Natural killer cell treated with Interleukin-12 subunit alpha and Interleukin-12 subunit beta and Interleukin-15 and Interleukin-18, amount 100 ng/mL, for 72 hours (primary cell): ENCODE results near the gene C5. TPM values are rescaled to one million over a fixed set of nuclear protein-coding genes. Genes with fewer than 3 reads are reported as not detected.

Experiments
- ATAC-seq, 2 donors: fragments of 150-1000 bp; cut with Tn5 transposase in 1 of 2; sonication (Bioruptor Pico), chemical (Tn5 transposase) in 1 of 2; 2 replicates each; pipeline ENCODE4 v1.10.0; 2021
- DNase-seq: peaks from one replicate; pipeline ENCODE4 v3.0.0; 2022; ENCODE audit warnings: low spot score
- H3K27ac Mint-ChIP-seq, 2 donors: 1 replicate in 1 of 2; 2 replicates in 1 of 2; pipeline ENCODE4 v1.8.0; 2022; ENCODE audit warnings: mixed read lengths in 2 of 2, mild to moderate bottlenecking in 1 of 2, moderate library complexity in 1 of 2
- H3K27me3 Mint-ChIP-seq, 2 donors: 1 replicate in 1 of 2; 2 replicates in 1 of 2; pipeline ENCODE4 v1.8.0; 2022; ENCODE audit warnings: mixed read lengths in 2 of 2
- H3K36me3 Mint-ChIP-seq: one replicate; pipeline ENCODE4 v1.8.0; 2022; ENCODE audit warnings: mixed read lengths
- H3K4me1 Mint-ChIP-seq, 2 donors: 1 replicate in 1 of 2; 2 replicates in 1 of 2; pipeline ENCODE4 v1.8.0; 2022; ENCODE audit warnings: low read depth in 2 of 2, mixed read lengths in 2 of 2, mild to moderate bottlenecking in 1 of 2
- H3K4me3 Mint-ChIP-seq: one replicate; pipeline ENCODE4 v1.8.0; 2022; ENCODE audit warnings: mixed read lengths
- H3K9me3 Mint-ChIP-seq: 2 replicates; pipeline ENCODE4 v1.8.0; 2022; ENCODE audit warnings: mixed read lengths
- total RNA-seq, 2 donors: library from RNA; stranded (reverse); gene quantifications; one replicate each; pipeline ENCODE4 v1.2.3, GENCODE V29; 2022

The C5 gene
- total RNA-seq, 2 donors from 2014 or later = 0.88 to 1.0 TPM

DNA sequence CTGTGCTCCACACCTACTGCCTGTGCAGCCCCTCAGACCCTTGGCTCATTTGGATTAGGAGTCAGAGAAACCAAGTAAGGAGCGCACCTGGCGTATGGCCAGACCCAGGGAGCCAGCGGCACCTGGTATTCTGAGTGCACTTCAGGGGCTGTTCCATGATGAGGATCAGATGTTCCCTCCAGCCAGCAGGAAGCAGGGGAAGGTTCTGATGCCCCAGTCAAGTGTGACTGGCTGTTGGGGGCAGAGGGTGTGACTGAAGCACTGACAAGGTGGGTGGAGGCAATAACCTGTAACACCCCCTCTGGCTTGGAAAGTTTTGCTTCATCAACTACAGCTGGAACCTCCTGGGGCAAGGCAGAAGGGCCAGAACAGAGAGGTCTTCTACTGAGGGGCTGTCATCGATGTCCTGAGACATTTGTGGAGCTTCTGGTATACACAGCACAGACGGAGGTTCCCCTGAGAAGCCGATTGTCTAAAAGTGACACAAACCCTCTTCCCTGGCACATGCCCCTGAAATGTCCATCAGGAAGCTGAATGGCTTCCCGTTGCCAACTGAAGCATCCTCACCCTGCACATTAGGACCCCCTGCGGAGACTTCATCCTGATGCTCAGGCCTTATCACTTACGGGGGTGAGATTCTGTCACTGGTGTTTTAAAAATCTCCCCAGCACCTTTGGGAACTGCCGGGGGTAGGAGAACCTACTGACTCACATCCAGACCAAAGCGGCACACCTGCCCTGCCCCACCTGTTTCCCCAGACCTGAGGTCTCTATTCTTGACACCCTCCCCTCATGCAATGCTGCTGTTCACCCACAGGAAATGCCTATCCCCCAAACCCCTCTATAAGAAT, 144.5 kb downstream of the C5 start:
- H3K27ac Mint-ChIP-seq = peak overlapping the region; percentile 72 to 86
- peak; percentile 29 to 49 for ATAC-seq
- peak overlapping the region; percentile 41 for H3K4me3 Mint-ChIP-seq
- H3K4me1 Mint-ChIP-seq = peaks cover 54 to 55% of the 10 kb centered on the region in 2 donors
- H3K36me3 Mint-ChIP-seq = peaks cover 37% of the 10 kb centered on the region
- no peak for DNase-seq
- no peaks in the 10 kb centered on the region for H3K9me3 Mint-ChIP-seq
- no peaks in the 10 kb centered on the region for H3K27me3 Mint-ChIP-seq

DNA sequence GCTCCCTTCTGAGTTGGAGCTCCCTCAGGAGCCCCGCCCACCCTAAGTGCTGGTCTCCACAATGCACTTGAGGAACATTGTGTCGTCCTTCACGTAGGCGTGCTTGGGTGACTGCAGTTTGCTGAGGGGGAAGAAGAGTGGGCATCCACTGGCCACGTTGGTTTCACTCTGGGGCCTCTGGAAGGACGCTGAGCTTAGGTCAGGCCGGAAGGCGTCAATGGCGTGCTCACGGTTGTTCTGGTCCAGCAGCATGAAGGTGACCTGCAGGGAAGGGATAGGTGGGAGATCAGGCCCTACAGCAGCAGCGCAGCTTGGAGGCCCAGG, 145.1 kb downstream of the C5 start:
- no peaks in the 10 kb centered on the region for H3K27me3 Mint-ChIP-seq
- DNase-seq (no peak), ATAC-seq (no peak)
- peaks cover 39% of the 10 kb centered on the region for H3K36me3 Mint-ChIP-seq
- no peaks in the 10 kb centered on the region for H3K9me3 Mint-ChIP-seq
- H3K27ac Mint-ChIP-seq = peak overlapping the region in 1 of 2 donors; percentile 86
- no peak overlapping the region for H3K4me3 Mint-ChIP-seq
- peaks cover 52 to 54% of the 10 kb centered on the region in 2 donors for H3K4me1 Mint-ChIP-seq

DNA sequence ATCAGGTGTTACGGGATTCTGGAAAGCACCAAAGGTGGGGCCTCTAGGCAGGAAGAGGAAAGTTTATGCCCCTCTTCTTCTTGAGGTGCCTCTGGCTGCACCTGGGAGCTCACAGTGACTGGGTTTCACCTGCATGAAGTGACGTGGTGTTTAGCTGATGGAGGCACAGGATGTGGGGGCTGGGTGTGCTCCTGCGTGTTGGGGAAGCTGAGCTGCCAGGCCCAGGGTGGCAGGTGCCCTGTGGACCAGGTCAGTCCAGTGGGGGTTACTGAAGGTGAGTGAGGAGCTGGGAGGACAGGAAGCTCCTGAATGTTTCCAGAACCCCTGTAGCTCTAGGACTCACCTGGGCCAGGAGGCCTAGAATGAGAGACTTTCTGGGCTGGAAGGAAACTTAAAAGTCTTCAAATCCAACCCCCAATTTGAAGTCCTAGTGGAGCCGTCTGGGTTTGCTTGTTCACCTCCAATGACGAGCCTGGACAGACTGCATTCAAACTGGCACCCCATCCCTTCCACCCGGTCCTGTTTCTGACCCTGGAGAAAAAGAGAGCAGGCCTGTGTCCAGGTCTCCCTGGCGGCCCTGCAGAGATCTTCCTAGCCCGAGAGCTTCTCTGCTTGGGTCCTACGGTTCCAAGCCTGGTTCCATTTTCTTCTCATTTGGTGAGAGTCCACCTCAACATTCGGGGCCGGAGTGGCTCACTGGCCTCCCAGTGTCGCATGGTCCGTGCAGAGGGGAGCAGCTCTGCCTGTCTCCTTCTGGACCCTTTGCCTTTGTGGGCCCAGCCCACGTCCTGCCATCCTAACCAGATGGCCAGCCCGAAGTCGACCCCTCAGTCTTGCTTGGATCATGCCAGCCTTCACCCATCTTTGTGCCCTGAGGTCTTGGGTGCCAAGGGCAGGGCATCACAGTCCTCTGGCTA, 145.8 kb downstream of the C5 start:
- DNase-seq (no peak), ATAC-seq (no peak)
- H3K27ac Mint-ChIP-seq = peak overlapping the region in 1 of 2 donors; percentile 86
- H3K9me3 Mint-ChIP-seq = no peaks in the 10 kb centered on the region
- no peak overlapping the region for H3K4me3 Mint-ChIP-seq
- H3K36me3 Mint-ChIP-seq = peaks cover 39% of the 10 kb centered on the region
- H3K27me3 Mint-ChIP-seq = no peaks in the 10 kb centered on the region
- peaks cover 49 to 56% of the 10 kb centered on the region in 2 donors for H3K4me1 Mint-ChIP-seq

- Mint-ChIP-seq H3K27ac (peak overlapping the region; percentile 57 to 86), H3K27me3 (no peaks in the 10 kb centered on the region), H3K4me1 (peaks cover 48 to 57% of the 10 kb centered on the region in 2 donors), H3K36me3 (peaks cover 33% of the 10 kb centered on the region), H3K9me3 (no peaks in the 10 kb centered on the region), H3K4me3 (no peak overlapping the region)
- DNase-seq (no peak), ATAC-seq (no peak)
Observed at GRCh38 chr9:120902569-120903535, 147.2 kb downstream of the C5 start.

Other genes starting within 250 kb of the C5 start
- gene PSMD5, start 207.4 kb downstream of the C5 start, total RNA-seq = 10 to 100 TPM; 59.5 to 70.4 TPM
- gene PHF19, start 173.1 kb downstream of the C5 start, total RNA-seq = 100 to 1,000 TPM in 1 of 2 donors, 10 to 100 TPM in 1; 97.4 to 177 TPM
- 100 to 1,000 TPM; 145 to 375 TPM for gene TRAF1, start 123.5 kb downstream of the C5 start, total RNA-seq
- gene CNTRL, start 24.7 kb upstream of the C5 start, total RNA-seq = 100 to 1,000 TPM in 1 of 2 donors, 10 to 100 TPM in 1; 64.6 to 120 TPM
- 10 to 100 TPM; 40.6 to 73.8 TPM for gene RAB14, start 151.6 kb upstream of the C5 start, total RNA-seq
- gene GSN, start 217.9 kb upstream of the C5 start, total RNA-seq = 10 to 100 TPM in 1 of 2 donors, 1 to 10 TPM in 1; 9.4 to 40.9 TPM